GM12873 (cell line): ENCODE data around the gene ERMP1.

ENCODE experiments used
- CTCF ChIP-seq: IDR thresholded peaks from 2 replicates; pipeline ENCODE4 v1.5.1; 2012; ENCODE audit warnings: low read depth, mild to moderate bottlenecking, moderate library complexity, low read length, control low read depth; ENCODE audit not compliant: insufficient read depth; ENCODE audit errors: missing control alignments

The ERMP1 gene

GRCh38 chr9:5863092-5863746 is 30.3 kb upstream of the ERMP1 start:
- TF ChIP-seq CTCF, result no peak

GRCh38 chr9:5858833-5859232 is 25.9 kb upstream of the ERMP1 start:
- TF ChIP-seq CTCF, result no peak

- TF ChIP-seq CTCF, result no peak
Observed at GRCh38 chr9:5857928-5858327, 25.0 kb upstream of the ERMP1 start.

- TF ChIP-seq CTCF, result no peak
Observed at GRCh38 chr9:5854063-5854790, 21.3 kb upstream of the ERMP1 start.

- no peak for TF ChIP-seq CTCF
Observed at GRCh38 chr9:5853617-5854016, 20.7 kb upstream of the ERMP1 start.

GRCh38 chr9:5852987-5853386 is 20.1 kb upstream of the ERMP1 start:
- TF ChIP-seq CTCF, result no peak

GRCh38 chr9:5851445-5851844 is 18.5 kb upstream of the ERMP1 start:
- TF ChIP-seq CTCF, result no peak
